ENCODE data around the gene RAI1.

DNA sequence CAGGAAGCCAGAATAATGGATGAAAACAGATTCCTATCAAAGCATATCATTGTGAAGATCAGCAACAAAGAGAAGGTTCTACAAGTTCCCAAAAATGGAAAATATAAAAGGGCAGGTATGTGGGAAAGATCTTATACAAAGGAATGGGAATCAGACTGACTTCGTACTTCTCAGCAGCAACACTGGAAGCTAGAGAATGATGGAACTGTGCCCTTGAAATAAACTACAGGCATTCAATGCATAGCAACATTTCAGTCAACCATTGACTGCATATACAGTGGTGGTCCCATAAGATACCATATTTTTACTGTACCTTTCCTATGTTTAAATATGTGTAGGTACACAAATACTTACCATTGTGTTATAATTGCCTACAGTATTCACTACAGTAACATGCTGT lies 30.3 kb upstream of the RAI1 start:
- TF ChIP-seq, protein P1, sequence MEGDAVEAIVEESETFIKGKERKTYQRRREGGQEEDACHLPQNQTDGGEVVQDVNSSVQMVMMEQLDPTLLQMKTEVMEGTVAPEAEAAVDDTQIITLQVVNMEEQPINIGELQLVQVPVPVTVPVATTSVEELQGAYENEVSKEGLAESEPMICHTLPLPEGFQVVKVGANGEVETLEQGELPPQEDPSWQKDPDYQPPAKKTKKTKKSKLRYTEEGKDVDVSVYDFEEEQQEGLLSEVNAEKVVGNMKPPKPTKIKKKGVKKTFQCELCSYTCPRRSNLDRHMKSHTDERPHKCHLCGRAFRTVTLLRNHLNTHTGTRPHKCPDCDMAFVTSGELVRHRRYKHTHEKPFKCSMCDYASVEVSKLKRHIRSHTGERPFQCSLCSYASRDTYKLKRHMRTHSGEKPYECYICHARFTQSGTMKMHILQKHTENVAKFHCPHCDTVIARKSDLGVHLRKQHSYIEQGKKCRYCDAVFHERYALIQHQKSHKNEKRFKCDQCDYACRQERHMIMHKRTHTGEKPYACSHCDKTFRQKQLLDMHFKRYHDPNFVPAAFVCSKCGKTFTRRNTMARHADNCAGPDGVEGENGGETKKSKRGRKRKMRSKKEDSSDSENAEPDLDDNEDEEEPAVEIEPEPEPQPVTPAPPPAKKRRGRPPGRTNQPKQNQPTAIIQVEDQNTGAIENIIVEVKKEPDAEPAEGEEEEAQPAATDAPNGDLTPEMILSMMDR (conservative IDR thresholded peaks at IDR 0.05; ENCODE audit: low read depth, low read length): no peak
- no peak for TF ChIP-seq EZH2 (IDR thresholded peaks at IDR 0.05; ENCODE audit: borderline replicate concordance, low read depth, low read length, poor library complexity, severe bottlenecking)
